ENCODE measurements around the gene CHRNA3.
"Not testable (repeated sequence)": the region's sequence is repeated elsewhere in the genome, so short reads cannot be mapped to it uniquely, and the experiment has no call there.

CHRNA3 gene

GRCh38 chr15:78616506-78616905 lies 4.3 kb downstream of the CHRNA3 start:
- DNase-seq: no peak

- DNase-seq: no peak
Observed at GRCh38 chr15:78615151-78615589, 5.6 kb downstream of the CHRNA3 start.

- DNase-seq: no peak
Observed at GRCh38 chr15:78614021-78614420, 6.8 kb downstream of the CHRNA3 start.

GRCh38 chr15:78609551-78609950 lies 11.2 kb downstream of the CHRNA3 start:
- DNase-seq: not testable (repeated sequence)

- no peak for DNase-seq
Observed at GRCh38 chr15:78605680-78606079, 15.1 kb downstream of the CHRNA3 start.

GRCh38 chr15:78605201-78605600 lies 15.6 kb downstream of the CHRNA3 start:
- DNase-seq: no peak

GRCh38 chr15:78604420-78604819 lies 16.4 kb downstream of the CHRNA3 start:
- no peak for DNase-seq

GRCh38 chr15:78603467-78603866 lies 17.3 kb downstream of the CHRNA3 start:
- DNase-seq: no peak

GRCh38 chr15:78599189-78599588 lies 21.6 kb downstream of the CHRNA3 start:
- no peak for DNase-seq

GRCh38 chr15:78598348-78598747 lies 22.4 kb downstream of the CHRNA3 start:
- no peak for DNase-seq

- no peak for DNase-seq
Observed at GRCh38 chr15:78597583-78597982, 23.2 kb downstream of the CHRNA3 start.

- DNase-seq: no peak
Observed at GRCh38 chr15:78574944-78575343, 45.9 kb downstream of the CHRNA3 start.

GRCh38 chr15:78573416-78573815 lies 47.4 kb downstream of the CHRNA3 start:
- no peak for DNase-seq

GRCh38 chr15:78571382-78571781 lies 49.4 kb downstream of the CHRNA3 start:
- DNase-seq: no peak

GRCh38 chr15:78570710-78571109 lies 50.1 kb downstream of the CHRNA3 start:
- DNase-seq: no peak

- DNase-seq: no peak
Observed at GRCh38 chr15:78567531-78567930, 53.3 kb downstream of the CHRNA3 start.

GRCh38 chr15:78565951-78566774 lies 54.6 kb downstream of the CHRNA3 start:
- peak; percentile 46 for DNase-seq

- peak; percentile 87 for DNase-seq
Observed at GRCh38 chr15:78565097-78565950, 55.5 kb downstream of the CHRNA3 start, which contains the start of gene CHRNA5. TSS of gene CHRNA5 (plus strand) at chr15:78565520. CDS start at chr15:78565720, 200 bp downstream.

- no peak for DNase-seq
Observed at GRCh38 chr15:78564743-78565096, 56.1 kb downstream of the CHRNA3 start.

GRCh38 chr15:78563092-78563491 lies 57.7 kb downstream of the CHRNA3 start:
- no peak for DNase-seq

GRCh38 chr15:78561490-78561889 lies 59.3 kb downstream of the CHRNA3 start:
- no peak for DNase-seq

- DNase-seq: not testable (repeated sequence)
Observed at GRCh38 chr15:78560201-78560600, 60.6 kb downstream of the CHRNA3 start.

- DNase-seq: no peak
Observed at GRCh38 chr15:78552597-78552996, 68.2 kb downstream of the CHRNA3 start.

- no peak for DNase-seq
Observed at GRCh38 chr15:78551902-78552301, 68.9 kb downstream of the CHRNA3 start.

Data from right forelimb (tissue), 1 donor.